Measurements from ENCODE around the gene CREG2. TPM values are rescaled to one million over a fixed set of nuclear protein-coding genes. Genes with fewer than 3 reads are reported as not detected.

The CREG2 gene
- polyA plus RNA-seq, 4 donors: under 0.01 to 6.8 (median 0.24) TPM; not detected in 1

DNA sequence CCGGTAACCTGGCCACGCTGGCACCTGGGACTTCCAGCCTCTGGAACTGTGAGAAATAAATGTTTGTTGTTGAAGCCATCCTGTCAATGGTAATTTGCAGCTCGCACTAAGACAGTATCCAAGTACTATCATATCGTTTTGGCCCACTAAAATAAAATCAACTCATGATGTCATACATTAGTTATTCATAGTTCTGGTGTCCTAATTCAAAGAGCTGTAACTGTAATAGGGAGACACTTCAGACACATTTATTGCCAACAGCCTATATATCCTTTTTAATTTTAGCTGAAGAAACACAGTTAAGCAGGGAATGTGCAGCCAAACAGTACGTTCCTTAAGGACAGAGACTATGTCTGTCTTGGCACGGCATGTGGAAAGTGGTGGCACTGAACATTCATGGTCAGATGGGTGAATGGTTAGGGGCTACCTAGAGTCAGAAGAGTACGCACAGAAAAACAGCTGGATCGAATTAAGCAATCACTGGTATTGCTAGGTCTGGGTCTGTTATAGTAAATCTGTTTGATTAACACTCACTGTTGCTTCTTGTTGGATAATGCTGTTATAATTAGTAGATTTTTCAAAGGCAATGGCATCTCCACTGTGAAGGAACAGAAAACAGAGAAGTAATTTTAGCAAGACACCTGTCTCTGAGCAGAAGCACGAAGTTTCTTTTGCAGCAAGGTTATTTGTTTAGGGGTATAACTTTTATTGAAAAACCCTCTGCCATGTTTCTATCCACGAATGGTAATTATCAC, 41.3 kb upstream of the CREG2 start:
- no peak for FAIRE-seq

DNA sequence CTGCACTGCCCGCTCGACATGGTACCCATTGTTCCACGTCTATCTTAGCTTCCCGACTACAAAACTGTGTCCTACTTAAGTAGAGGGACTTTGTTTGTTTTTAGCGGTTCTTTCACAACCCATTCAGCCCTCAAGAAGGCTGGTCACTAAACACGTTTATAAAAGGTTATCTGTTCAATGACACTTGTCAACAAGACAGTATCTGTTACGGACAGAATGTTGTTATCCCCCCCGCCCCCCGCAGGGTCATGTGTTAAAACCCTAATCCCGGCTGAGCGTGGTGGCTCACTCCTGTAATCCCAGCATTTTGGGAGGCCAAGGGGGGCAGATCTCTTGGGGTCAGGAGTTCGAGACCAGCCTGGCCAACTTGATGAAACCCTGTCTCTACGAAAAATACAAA, 40.4 kb upstream of the CREG2 start:
- Histone ChIP-seq H3K4me1 (ENCODE audit: control insufficient read depth in 3 of 3, insufficient read depth in 2 of 3, low read depth in 1 of 3, low read length in 2 of 3) (no peaks in the 10 kb centered on the region), H3K4me3 (ENCODE audit: low read depth in 1 of 3, low read length in 3 of 3) (no peak overlapping the region), H3K27me3 (ENCODE audit: control insufficient read depth in 3 of 3, insufficient read depth in 3 of 3, low read length in 3 of 3) (no peaks in the 10 kb centered on the region), H3K9me3 (ENCODE audit: control insufficient read depth in 2 of 2, insufficient read depth in 1 of 2, low read depth in 1 of 2, low read length in 1 of 2) (no peaks in the 10 kb centered on the region), H3K36me3 (ENCODE audit: control insufficient read depth in 3 of 3, insufficient read depth in 2 of 3, low read depth in 1 of 3, low read length in 3 of 3) (no peaks in the 10 kb centered on the region), H3K27ac (ENCODE audit: low read depth in 1 of 3, low read length in 2 of 3) (no peak overlapping the region)
- FAIRE-seq (no peak), DNase-seq (no peak)
- 82 to 86% (median 84%) methylated on average over 13 of the region's 13 CpGs for WGBS, 3 donors

More for the DNA sequence above, 41.3 kb upstream of the CREG2 start:
- no peak for DNase-seq
- H3K27ac ChIP-seq (ENCODE audit: low read depth in 1 of 3, low read length in 2 of 3): no peak overlapping the region
- no peaks in the 10 kb centered on the region for H3K27me3 ChIP-seq (ENCODE audit: control insufficient read depth in 3 of 3, insufficient read depth in 3 of 3, low read length in 3 of 3)
- H3K9me3 ChIP-seq (ENCODE audit: control insufficient read depth in 2 of 2, insufficient read depth in 1 of 2, low read depth in 1 of 2, low read length in 1 of 2): no peaks in the 10 kb centered on the region
- no peaks in the 10 kb centered on the region for H3K36me3 ChIP-seq (ENCODE audit: control insufficient read depth in 3 of 3, insufficient read depth in 2 of 3, low read depth in 1 of 3, low read length in 3 of 3)
- 78 to 83% (median 80%) methylated on average over 10 of the region's 10 CpGs for WGBS, 3 donors
- no peak overlapping the region for H3K4me3 ChIP-seq (ENCODE audit: low read depth in 1 of 3, low read length in 3 of 3)
- no peaks in the 10 kb centered on the region for H3K4me1 ChIP-seq (ENCODE audit: control insufficient read depth in 3 of 3, insufficient read depth in 2 of 3, low read depth in 1 of 3, low read length in 2 of 3)

DNA sequence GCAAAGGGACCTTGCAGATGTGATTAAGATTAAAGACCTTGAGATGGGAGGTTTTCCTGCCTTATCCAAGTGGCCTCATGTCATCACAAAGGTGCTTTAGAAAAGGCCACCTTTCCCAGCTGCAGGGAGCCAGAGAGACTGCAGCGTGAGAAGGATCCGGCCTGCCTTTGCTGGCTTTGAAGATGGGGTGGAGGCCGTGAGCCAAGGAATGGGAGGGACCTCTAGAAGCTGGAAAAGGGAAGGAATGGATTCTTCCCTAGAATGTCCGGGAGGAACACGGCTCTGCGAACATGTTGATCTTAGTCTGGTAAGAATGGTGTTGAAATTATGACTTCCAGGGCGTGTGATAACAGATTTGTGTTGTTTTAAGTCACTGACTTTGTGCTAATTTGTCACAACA, 39.9 kb upstream of the CREG2 start:
- FAIRE-seq: no peak
- no peak for DNase-seq
- Histone ChIP-seq H3K9me3 (ENCODE audit: control insufficient read depth in 2 of 2, insufficient read depth in 1 of 2, low read depth in 1 of 2, low read length in 1 of 2) (no peaks in the 10 kb centered on the region), H3K36me3 (ENCODE audit: control insufficient read depth in 3 of 3, insufficient read depth in 2 of 3, low read depth in 1 of 3, low read length in 3 of 3) (no peaks in the 10 kb centered on the region), H3K27me3 (ENCODE audit: control insufficient read depth in 3 of 3, insufficient read depth in 3 of 3, low read length in 3 of 3) (no peaks in the 10 kb centered on the region), H3K4me3 (ENCODE audit: low read depth in 1 of 3, low read length in 3 of 3) (no peak overlapping the region), H3K4me1 (ENCODE audit: control insufficient read depth in 3 of 3, insufficient read depth in 2 of 3, low read depth in 1 of 3, low read length in 2 of 3) (no peaks in the 10 kb centered on the region), H3K27ac (ENCODE audit: low read depth in 1 of 3, low read length in 2 of 3) (no peak overlapping the region)
- WGBS, 3 donors: 89 to 93% (median 93%) methylated on average over 7 of the region's 7 CpGs

DNA sequence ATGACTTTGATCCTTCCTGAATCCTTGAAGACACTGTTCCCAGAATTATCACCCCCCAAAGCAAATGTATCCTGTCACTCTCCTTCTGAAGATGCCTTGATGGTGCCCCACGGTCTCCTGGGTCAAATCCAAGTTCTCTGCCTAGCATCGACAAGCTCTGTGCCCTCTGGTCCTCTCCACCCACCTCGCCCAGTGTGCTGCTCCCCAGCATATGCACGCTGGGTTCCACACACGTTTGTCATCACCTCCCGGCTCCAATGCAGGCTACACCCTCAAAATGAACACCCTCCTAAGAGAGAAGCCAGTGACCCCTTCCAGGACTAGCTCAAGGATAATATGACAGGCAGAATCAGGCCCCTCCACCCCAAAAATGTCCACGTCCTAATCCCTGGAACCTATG, 39.5 kb upstream of the CREG2 start:
- Histone ChIP-seq H3K4me3 (ENCODE audit: low read depth in 1 of 3, low read length in 3 of 3) (no peak overlapping the region), H3K9me3 (ENCODE audit: control insufficient read depth in 2 of 2, insufficient read depth in 1 of 2, low read depth in 1 of 2, low read length in 1 of 2) (no peaks in the 10 kb centered on the region), H3K27me3 (ENCODE audit: control insufficient read depth in 3 of 3, insufficient read depth in 3 of 3, low read length in 3 of 3) (no peaks in the 10 kb centered on the region), H3K27ac (ENCODE audit: low read depth in 1 of 3, low read length in 2 of 3) (no peak overlapping the region), H3K4me1 (ENCODE audit: control insufficient read depth in 3 of 3, insufficient read depth in 2 of 3, low read depth in 1 of 3, low read length in 2 of 3) (no peaks in the 10 kb centered on the region), H3K36me3 (ENCODE audit: control insufficient read depth in 3 of 3, insufficient read depth in 2 of 3, low read depth in 1 of 3, low read length in 3 of 3) (no peaks in the 10 kb centered on the region)
- no peak for FAIRE-seq
- DNase-seq: no peak
- WGBS, 3 donors: 74 to 86% (median 75%) methylated on average over 7 of the region's 7 CpGs

DNA sequence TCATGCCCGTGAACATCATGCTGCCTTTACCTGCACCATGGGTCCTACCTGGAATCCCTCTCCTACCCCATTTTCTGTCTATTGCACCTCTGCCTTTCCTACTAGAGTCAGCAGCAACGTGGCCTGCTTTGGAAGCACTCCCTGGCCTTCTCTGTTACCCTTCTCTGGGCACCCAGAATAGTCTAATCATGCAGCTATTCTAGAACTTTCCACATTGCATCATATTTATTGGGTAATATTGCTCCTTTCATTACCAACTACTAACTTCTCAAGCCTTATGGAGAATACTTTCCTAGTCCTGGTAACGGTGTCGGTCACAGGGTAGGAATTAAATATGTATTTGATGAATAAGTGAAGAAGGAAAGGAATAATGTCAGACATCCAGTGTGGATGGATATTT, 33.3 kb upstream of the CREG2 start:
- 76 to 88% (median 81%) methylated on average over 4 of the region's 4 CpGs for WGBS, 3 donors
- no peaks in the 10 kb centered on the region for H3K4me1 ChIP-seq (ENCODE audit: control insufficient read depth in 3 of 3, insufficient read depth in 2 of 3, low read depth in 1 of 3, low read length in 2 of 3)

DNA sequence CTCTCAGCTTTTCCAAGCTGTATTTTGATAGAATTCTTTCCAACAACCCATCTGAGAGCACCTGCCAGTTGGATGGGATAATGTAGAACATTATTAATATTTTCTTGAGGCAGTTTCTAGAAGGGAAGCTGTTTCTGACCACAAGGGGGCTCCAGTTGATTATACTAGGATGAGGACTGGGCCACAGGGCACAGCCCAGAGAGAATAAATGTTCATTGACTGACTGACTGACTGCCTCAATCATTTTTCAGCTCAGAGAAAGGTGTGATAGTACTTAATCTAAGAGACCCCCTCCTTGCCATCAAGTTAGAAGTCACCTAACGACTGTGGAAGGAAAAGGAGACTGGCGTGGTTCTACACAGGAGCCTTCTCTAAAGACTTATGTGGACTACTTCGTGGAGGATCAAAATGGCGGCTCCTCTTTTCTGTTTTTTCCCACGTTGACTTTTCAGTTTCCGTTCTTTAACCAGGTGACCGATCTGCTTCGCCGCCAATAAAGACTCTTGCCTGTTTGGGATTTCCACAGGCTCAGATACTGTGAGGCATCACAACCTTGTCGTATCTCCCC, 31.9 kb upstream of the CREG2 start:
- no peaks in the 10 kb centered on the region for H3K36me3 ChIP-seq (ENCODE audit: control insufficient read depth in 3 of 3, insufficient read depth in 2 of 3, low read depth in 1 of 3, low read length in 3 of 3)
- peaks cover 0 to 14% of the 10 kb centered on the region in 2 donors for H3K9me3 ChIP-seq (ENCODE audit: control insufficient read depth in 2 of 2, insufficient read depth in 1 of 2, low read depth in 1 of 2, low read length in 1 of 2)
- H3K27me3 ChIP-seq (ENCODE audit: control insufficient read depth in 3 of 3, insufficient read depth in 3 of 3, low read length in 3 of 3): no peaks in the 10 kb centered on the region
- FAIRE-seq: no peak
- H3K27ac ChIP-seq (ENCODE audit: low read depth in 1 of 3, low read length in 2 of 3): no peak overlapping the region
- H3K4me1 ChIP-seq (ENCODE audit: control insufficient read depth in 3 of 3, insufficient read depth in 2 of 3, low read depth in 1 of 3, low read length in 2 of 3): no peaks in the 10 kb centered on the region
- H3K4me3 ChIP-seq (ENCODE audit: low read depth in 1 of 3, low read length in 3 of 3): no peak overlapping the region
- 88 to 97% (median 89%) methylated on average over 10 of the region's 10 CpGs for WGBS, 3 donors
- peak; percentile 61 to 66 for DNase-seq

More for the DNA sequence above, 33.3 kb upstream of the CREG2 start:
- DNase-seq (no peak), FAIRE-seq (no peak)
- H3K27me3 ChIP-seq (ENCODE audit: control insufficient read depth in 3 of 3, insufficient read depth in 3 of 3, low read length in 3 of 3): no peaks in the 10 kb centered on the region
- no peaks in the 10 kb centered on the region for H3K36me3 ChIP-seq (ENCODE audit: control insufficient read depth in 3 of 3, insufficient read depth in 2 of 3, low read depth in 1 of 3, low read length in 3 of 3)
- H3K9me3 ChIP-seq (ENCODE audit: control insufficient read depth in 2 of 2, insufficient read depth in 1 of 2, low read depth in 1 of 2, low read length in 1 of 2): peaks cover 0 to 1% of the 10 kb centered on the region in 2 donors
- H3K27ac ChIP-seq (ENCODE audit: low read depth in 1 of 3, low read length in 2 of 3): no peak overlapping the region
- H3K4me3 ChIP-seq (ENCODE audit: low read depth in 1 of 3, low read length in 3 of 3): no peak overlapping the region

DNA sequence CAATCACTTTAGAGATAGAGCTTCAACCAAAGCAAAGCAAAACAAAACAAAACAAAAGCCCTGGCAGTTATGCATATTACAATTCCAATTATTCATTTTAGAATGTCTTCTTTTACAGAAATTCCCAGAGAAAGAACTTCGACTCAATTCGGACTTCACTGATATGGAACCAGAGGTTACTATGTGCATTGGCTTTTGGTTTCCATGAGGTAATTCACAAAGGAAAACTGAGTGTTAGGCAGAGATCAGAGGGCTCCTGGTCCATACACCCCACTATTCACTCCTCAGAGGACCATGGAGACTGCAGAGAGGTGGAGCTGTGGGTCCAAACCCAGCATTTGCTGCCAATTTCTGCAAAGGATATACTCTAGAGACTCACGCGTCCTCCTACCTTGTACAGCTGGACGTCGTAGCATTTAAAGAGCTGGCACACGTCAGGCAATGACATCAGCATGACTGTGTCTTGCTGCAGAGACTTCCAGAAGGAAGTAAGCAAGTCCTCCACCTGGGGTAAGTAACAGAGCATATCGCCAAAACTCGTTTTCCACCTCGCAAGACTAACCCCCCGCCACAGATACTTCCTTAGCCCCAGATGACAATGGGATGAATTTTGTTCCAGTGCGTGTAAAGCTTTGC, 31.3 kb upstream of the CREG2 start:
- no peak overlapping the region for H3K4me3 ChIP-seq (ENCODE audit: low read depth in 1 of 3, low read length in 3 of 3)
- peaks cover 0 to 1% (median 0%) of the 10 kb centered on the region in 3 donors for H3K27me3 ChIP-seq (ENCODE audit: control insufficient read depth in 3 of 3, insufficient read depth in 3 of 3, low read length in 3 of 3)
- H3K36me3 ChIP-seq (ENCODE audit: control insufficient read depth in 3 of 3, insufficient read depth in 2 of 3, low read depth in 1 of 3, low read length in 3 of 3): no peaks in the 10 kb centered on the region
- peaks cover 0 to 14% of the 10 kb centered on the region in 2 donors for H3K9me3 ChIP-seq (ENCODE audit: control insufficient read depth in 2 of 2, insufficient read depth in 1 of 2, low read depth in 1 of 2, low read length in 1 of 2)
- no peaks in the 10 kb centered on the region for H3K4me1 ChIP-seq (ENCODE audit: control insufficient read depth in 3 of 3, insufficient read depth in 2 of 3, low read depth in 1 of 3, low read length in 2 of 3)
- WGBS, 3 donors: 65 to 75% (median 65%) methylated on average over 12 of the region's 12 CpGs
- FAIRE-seq (no peak), DNase-seq (no peak)
- no peak overlapping the region for H3K27ac ChIP-seq (ENCODE audit: low read depth in 1 of 3, low read length in 2 of 3)

DNA sequence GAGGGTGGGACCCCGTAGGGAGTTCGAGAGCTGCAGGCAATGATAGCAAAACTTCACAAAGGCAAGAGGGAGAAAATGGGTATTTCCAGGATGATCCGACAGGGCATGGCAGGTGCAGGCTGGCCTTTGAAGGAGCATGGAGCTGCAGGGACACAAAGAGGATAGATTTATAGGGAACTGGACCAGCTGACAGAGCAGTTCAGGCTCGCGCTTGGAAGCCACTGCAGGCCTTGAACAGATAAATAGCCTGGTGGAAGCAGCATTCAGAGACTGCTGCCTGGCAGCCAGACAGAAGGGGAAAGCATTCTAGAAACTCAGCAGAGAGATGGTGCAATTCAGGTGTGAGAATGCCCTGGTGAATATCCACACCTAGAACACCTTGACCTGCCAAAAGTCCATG, 29.3 kb upstream of the CREG2 start:
- H3K4me3 ChIP-seq (ENCODE audit: low read depth in 1 of 3, low read length in 3 of 3): no peak overlapping the region
- peaks cover 0 to 4% (median 0%) of the 10 kb centered on the region in 3 donors for H3K27me3 ChIP-seq (ENCODE audit: control insufficient read depth in 3 of 3, insufficient read depth in 3 of 3, low read length in 3 of 3)
- 86 to 91% (median 89%) methylated on average over 5 of the region's 5 CpGs for WGBS, 3 donors
- FAIRE-seq: no peak
- H3K27ac ChIP-seq (ENCODE audit: low read depth in 1 of 3, low read length in 2 of 3): no peak overlapping the region
- H3K9me3 ChIP-seq (ENCODE audit: control insufficient read depth in 2 of 2, insufficient read depth in 1 of 2, low read depth in 1 of 2, low read length in 1 of 2): peaks cover 0 to 14% of the 10 kb centered on the region in 2 donors
- no peak for DNase-seq
- H3K4me1 ChIP-seq (ENCODE audit: control insufficient read depth in 3 of 3, insufficient read depth in 2 of 3, low read depth in 1 of 3, low read length in 2 of 3): no peaks in the 10 kb centered on the region
- no peaks in the 10 kb centered on the region for H3K36me3 ChIP-seq (ENCODE audit: control insufficient read depth in 3 of 3, insufficient read depth in 2 of 3, low read depth in 1 of 3, low read length in 3 of 3)
